K562 (cell line): ENCODE data around the gene ZNF750. TPM values are rescaled to one million over a fixed set of nuclear protein-coding genes. Genes with fewer than 3 reads are reported as not detected.
A peak's percentile ranks its signal among the peaks of the same experiment; 100 is the strongest.

Experiments used
- ADNP ChIP-seq: fragments of 200-800 bp; sonication (Bioruptor generic); IDR thresholded peaks from 2 replicates; pipeline ENCODE4 v1.6.1; 2016; ENCODE audit warnings: missing genetic modification characterization, missing compliant biosample characterization
- ARID2 ChIP-seq: fragments of 450-650 bp; IDR thresholded peaks from 2 replicates; pipeline ENCODE4 v1.6.1; 2017; ENCODE audit warnings: antibody characterized with exemption, mild to moderate bottlenecking
- ATF7 ChIP-seq: fragments of 450-650 bp; IDR thresholded peaks from 2 replicates; pipeline ENCODE4 v1.7.1; 2014; ENCODE audit warnings: mild to moderate bottlenecking, moderate library complexity
- CBFB ChIP-seq: sonication (generic); formaldehyde crosslinking; IDR thresholded peaks from 2 replicates; pipeline ENCODE4 v1.4.0; 2020; ENCODE audit warnings: mild to moderate bottlenecking, missing genetic modification reagents
- CC2D1A ChIP-seq: fragments of 450-650 bp; IDR thresholded peaks from 2 replicates; pipeline ENCODE4 v1.6.1; 2017; ENCODE audit warnings: mild to moderate bottlenecking
- DEAF1 ChIP-seq: fragments of 450-650 bp; formaldehyde crosslinking; IDR thresholded peaks from 2 replicates; pipeline ENCODE4 v1.4.0; 2020; ENCODE audit warnings: mild to moderate bottlenecking, moderate library complexity
- DIDO1 ChIP-seq: fragments of 450-650 bp; IDR thresholded peaks from 2 replicates; pipeline ENCODE4 v1.6.1; 2016; ENCODE audit warnings: low read depth, missing biosample characterization, missing genetic modification characterization
- FOXM1 ChIP-seq, 2 experiments: fragments of 450-650 bp in 1 of 2; sonication (generic) in 1 of 2; formaldehyde crosslinking in 1 of 2; IDR thresholded peaks; 2 replicates each; pipeline versions ENCODE4 v1.6.1 to v1.9.0; 2017 to 2022; ENCODE audit warnings: low read depth in 2 of 2, mild to moderate bottlenecking in 2 of 2, missing genetic modification reagents in 1 of 2, moderate library complexity in 1 of 2
- GTF2F1 ChIP-seq: IDR thresholded peaks from 2 replicates; pipeline ENCODE4 v1.6.1; 2011; ENCODE audit warnings: low read depth, low read length, improper control_type of control experiment
- HNRNPK ChIP-seq: fragments of 200-400 bp; formaldehyde crosslinking; IDR thresholded peaks from one replicate; pipeline ENCODE4 v1.6.1; 2018; ENCODE audit warnings: mild to moderate bottlenecking, low read depth, low read length; ENCODE audit not compliant: poor library complexity, severe bottlenecking
- NFE2L1 ChIP-seq: fragments of 450-650 bp; IDR thresholded peaks from 2 replicates; pipeline ENCODE4 v1.6.1; 2016; ENCODE audit warnings: missing genetic modification characterization, low read depth, mild to moderate bottlenecking, missing compliant biosample characterization, moderate library complexity, borderline replicate concordance
- POLR3A ChIP-seq: IDR thresholded peaks from 2 replicates; pipeline ENCODE4 v1.6.1; 2011; ENCODE audit warnings: borderline replicate concordance, mild to moderate bottlenecking, moderate library complexity; ENCODE audit not compliant: insufficient read length, insufficient read depth; ENCODE audit errors: extremely low read depth
- RB1 ChIP-seq: fragments of 450-650 bp; IDR thresholded peaks from 2 replicates; pipeline ENCODE4 v1.6.1; 2017; ENCODE audit warnings: low read depth, mild to moderate bottlenecking
- RFX5 ChIP-seq: IDR thresholded peaks from 2 replicates; pipeline ENCODE4 v1.6.1; 2011; ENCODE audit warnings: low read depth, mild to moderate bottlenecking, improper control_type of control experiment, low read length
- SMC3 ChIP-seq: conservative IDR thresholded peaks from 2 replicates; pipeline ENCODE4 v1.6.1; 2011; ENCODE audit warnings: low read depth, low read length, improper control_type of control experiment; ENCODE audit not compliant: insufficient read depth
- ZNF165 ChIP-seq: fragments of 250-450 bp; sonication (Bioruptor Pico); IDR thresholded peaks from 2 replicates; pipeline ENCODE4 v1.4.0; 2020; ENCODE audit warnings: borderline replicate concordance
- ZNF23 ChIP-seq: fragments of 250-450 bp; sonication (Bioruptor Pico); IDR thresholded peaks from 2 replicates; pipeline ENCODE4 v1.4.0; 2020; ENCODE audit warnings: mild to moderate bottlenecking
- ZNF384 ChIP-seq: IDR thresholded peaks from 2 replicates; pipeline ENCODE4 v1.6.1; 2012; ENCODE audit warnings: low read depth, low read length, improper control_type of control experiment
- ZNF561 ChIP-seq: fragments of 450-650 bp; formaldehyde crosslinking; conservative IDR thresholded peaks from 2 replicates; pipeline ENCODE4 v1.4.0; 2020; ENCODE audit warnings: mild to moderate bottlenecking, moderate library complexity
- polyA plus RNA-seq, 8 experiments: library from polyadenylated mRNA; depleted of rRNA in 4 of 8; stranded (reverse) in 5 of 8; unstranded in 3 of 8; fragments of >200 nt; fragmentation: Nextera tagmentation in 2 of 8; fragmentation: Illumina TruSeq in 1 of 8; extraction: Ambion mirVana in 2 of 8; extraction: Trizol in 1 of 8; gene quantifications; 2 replicates each; pipeline versions ENCODE4 v1.2.1 to v1.2.3, GENCODE V29; 2011 to 2014; ENCODE audit warnings: inconsistent platforms in 1 of 8, missing spikeins in 1 of 8
- total RNA-seq, 7 experiments: library from RNA; depleted of rRNA in 6 of 7; stranded (reverse); fragments of >200 nt in 6 of 7; fragmentation: Illumina TruSeq in 2 of 7; extraction: Trizol in 2 of 7; gene quantifications; 2 replicates each; pipeline versions ENCODE4 v1.2.1 to v1.2.3, GENCODE V29; 2011 to 2021; ENCODE audit warnings: low replicate concordance in 1 of 7
- TF ChIP-seq, protein P1 (sequence below): fragments of 450-650 bp; IDR thresholded peaks from 2 replicates; pipeline ENCODE4 v1.6.1; 2016; ENCODE audit warnings: low read depth, mild to moderate bottlenecking, moderate library complexity
- TF ChIP-seq, protein P2 (sequence below): sonication (generic); formaldehyde crosslinking; IDR thresholded peaks from 2 replicates; pipeline ENCODE4 v1.8.1; 2022; ENCODE audit warnings: missing genetic modification reagents
- TF ChIP-seq, protein P3 (sequence below), 2 experiments: fragments of 450-650 bp; conservative IDR thresholded peaks; 2 replicates each; pipeline ENCODE4 v1.6.1; 2017; ENCODE audit warnings: mild to moderate bottlenecking in 2 of 2, moderate library complexity in 2 of 2
- TF ChIP-seq, protein P4 (sequence below): sonication (generic); formaldehyde crosslinking; IDR thresholded peaks from 2 replicates; pipeline ENCODE4 v1.8.1; 2023; ENCODE audit warnings: mild to moderate bottlenecking, missing genetic modification reagents

The ZNF750 gene
- total and polyA plus RNA-seq, 9 of the 15 experiments (the other 6 are each of a cell fraction or from before 2014, with no cell fraction given), result not detected

GRCh38 chr17:82781894-82782274, 57.9 kb downstream of the ZNF750 start (continued):
- TF ChIP-seq ARID2 (peak; percentile 83; the same call in 1 of the 2 replicates), ZNF23 (CRISPR knock-in tag) (no peak), POLR3A (no peak), FOXM1 (IDR thresholded peaks at IDR 0.05; ENCODE audit: low read depth) (no peak), FOXM1 (CRISPR knock-in tag; IDR thresholded peaks at IDR 0.05; ENCODE audit: low read depth) (no peak), ADNP (tag) (no peak), NFE2L1 (tag) (no peak), GTF2F1 (no peak), DEAF1 (CRISPR knock-in tag) (peak; percentile 85), ZNF165 (CRISPR knock-in tag) (no peak), CBFB (CRISPR knock-in tag) (no peak), HNRNPK (no peak), ATF7 (no peak), RB1 (0 out of 2 replicates have a peak, but pooled peaks have one; percentile 30), CC2D1A (peak; percentile 67), DIDO1 (no peak), ZNF561 (CRISPR knock-in tag) (no peak), RFX5 (no peak), ZNF384 (no peak), SMC3 (peak; percentile 84)
- TF ChIP-seq, protein P1, sequence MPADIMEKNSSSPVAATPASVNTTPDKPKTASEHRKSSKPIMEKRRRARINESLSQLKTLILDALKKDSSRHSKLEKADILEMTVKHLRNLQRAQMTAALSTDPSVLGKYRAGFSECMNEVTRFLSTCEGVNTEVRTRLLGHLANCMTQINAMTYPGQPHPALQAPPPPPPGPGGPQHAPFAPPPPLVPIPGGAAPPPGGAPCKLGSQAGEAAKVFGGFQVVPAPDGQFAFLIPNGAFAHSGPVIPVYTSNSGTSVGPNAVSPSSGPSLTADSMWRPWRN, result no peak
- TF ChIP-seq, protein P2, sequence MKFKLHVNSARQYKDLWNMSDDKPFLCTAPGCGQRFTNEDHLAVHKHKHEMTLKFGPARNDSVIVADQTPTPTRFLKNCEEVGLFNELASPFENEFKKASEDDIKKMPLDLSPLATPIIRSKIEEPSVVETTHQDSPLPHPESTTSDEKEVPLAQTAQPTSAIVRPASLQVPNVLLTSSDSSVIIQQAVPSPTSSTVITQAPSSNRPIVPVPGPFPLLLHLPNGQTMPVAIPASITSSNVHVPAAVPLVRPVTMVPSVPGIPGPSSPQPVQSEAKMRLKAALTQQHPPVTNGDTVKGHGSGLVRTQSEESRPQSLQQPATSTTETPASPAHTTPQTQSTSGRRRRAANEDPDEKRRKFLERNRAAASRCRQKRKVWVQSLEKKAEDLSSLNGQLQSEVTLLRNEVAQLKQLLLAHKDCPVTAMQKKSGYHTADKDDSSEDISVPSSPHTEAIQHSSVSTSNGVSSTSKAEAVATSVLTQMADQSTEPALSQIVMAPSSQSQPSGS (CRISPR knock-in tag), result no peak
- TF ChIP-seq, protein P3, sequence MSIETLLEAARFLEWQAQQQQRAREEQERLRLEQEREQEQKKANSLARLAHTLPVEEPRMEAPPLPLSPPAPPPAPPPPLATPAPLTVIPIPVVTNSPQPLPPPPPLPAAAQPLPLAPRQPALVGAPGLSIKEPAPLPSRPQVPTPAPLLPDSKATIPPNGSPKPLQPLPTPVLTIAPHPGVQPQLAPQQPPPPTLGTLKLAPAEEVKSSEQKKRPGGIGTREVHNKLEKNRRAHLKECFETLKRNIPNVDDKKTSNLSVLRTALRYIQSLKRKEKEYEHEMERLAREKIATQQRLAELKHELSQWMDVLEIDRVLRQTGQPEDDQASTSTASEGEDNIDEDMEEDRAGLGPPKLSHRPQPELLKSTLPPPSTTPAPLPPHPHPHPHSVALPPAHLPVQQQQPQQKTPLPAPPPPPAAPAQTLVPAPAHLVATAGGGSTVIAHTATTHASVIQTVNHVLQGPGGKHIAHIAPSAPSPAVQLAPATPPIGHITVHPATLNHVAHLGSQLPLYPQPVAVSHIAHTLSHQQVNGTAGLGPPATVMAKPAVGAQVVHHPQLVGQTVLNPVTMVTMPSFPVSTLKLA (conservative IDR thresholded peaks at IDR 0.05), result no peak
- TF ChIP-seq, protein P4, sequence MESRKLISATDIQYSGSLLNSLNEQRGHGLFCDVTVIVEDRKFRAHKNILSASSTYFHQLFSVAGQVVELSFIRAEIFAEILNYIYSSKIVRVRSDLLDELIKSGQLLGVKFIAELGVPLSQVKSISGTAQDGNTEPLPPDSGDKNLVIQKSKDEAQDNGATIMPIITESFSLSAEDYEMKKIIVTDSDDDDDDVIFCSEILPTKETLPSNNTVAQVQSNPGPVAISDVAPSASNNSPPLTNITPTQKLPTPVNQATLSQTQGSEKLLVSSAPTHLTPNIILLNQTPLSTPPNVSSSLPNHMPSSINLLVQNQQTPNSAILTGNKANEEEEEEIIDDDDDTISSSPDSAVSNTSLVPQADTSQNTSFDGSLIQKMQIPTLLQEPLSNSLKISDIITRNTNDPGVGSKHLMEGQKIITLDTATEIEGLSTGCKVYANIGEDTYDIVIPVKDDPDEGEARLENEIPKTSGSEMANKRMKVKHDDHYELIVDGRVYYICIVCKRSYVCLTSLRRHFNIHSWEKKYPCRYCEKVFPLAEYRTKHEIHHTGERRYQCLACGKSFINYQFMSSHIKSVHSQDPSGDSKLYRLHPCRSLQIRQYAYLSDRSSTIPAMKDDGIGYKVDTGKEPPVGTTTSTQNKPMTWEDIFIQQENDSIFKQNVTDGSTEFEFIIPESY (CRISPR knock-in tag), result peak; percentile 93
